GM19324 (cell line): ENCODE results near the gene VPS37B.

Source experiments
- ATAC-seq: cut with Tn5 transposase; IDR thresholded peaks from one replicate; pipeline ENCODE4 v1.9.1; 2021; ENCODE audit warnings: mild to moderate bottlenecking, moderate library complexity; ENCODE audit not compliant: unreplicated experiment, low FRiP score

The VPS37B gene

GRCh38 chr12:122855928-122856831 is 39.7 kb downstream of the VPS37B start:
- ATAC-seq = no peak

DNA sequence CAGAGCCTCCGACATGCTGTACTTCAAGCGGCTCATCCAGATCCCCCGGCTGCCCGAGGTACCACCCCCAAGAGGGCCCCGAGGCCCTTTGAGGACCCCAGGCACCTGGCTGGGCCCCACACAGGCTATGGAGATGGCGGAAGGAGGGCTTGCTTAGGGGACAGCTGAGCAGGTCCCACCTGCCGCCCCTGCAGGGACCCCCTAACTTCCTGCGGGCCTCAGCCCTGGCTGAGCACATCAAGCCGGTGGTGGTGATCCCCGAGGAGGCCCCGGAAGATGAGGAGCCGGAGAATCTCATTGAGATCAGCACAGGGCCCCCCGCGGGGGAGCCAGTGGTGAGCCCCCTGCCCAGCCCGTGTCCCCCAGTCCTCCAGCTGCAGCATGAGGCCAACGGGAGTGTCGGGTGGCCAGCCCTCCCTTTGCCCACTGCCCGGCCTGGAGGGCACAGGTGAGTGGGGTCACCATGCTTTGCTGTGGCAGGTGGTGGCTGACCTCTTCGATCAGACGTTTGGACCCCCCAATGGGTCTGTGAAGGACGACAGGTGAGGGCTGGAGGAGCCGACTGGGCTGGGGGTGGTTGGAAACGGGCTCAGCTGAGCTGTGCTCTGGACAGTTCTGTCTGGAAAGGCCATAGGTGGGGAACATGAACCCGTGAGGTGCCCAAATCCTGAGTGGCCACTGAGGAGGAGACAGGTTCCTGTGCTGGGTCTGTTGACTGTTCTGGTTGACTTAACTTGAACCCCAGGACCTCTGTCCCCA is 40.7 kb downstream of the VPS37B start:
- ATAC-seq = no peak

DNA sequence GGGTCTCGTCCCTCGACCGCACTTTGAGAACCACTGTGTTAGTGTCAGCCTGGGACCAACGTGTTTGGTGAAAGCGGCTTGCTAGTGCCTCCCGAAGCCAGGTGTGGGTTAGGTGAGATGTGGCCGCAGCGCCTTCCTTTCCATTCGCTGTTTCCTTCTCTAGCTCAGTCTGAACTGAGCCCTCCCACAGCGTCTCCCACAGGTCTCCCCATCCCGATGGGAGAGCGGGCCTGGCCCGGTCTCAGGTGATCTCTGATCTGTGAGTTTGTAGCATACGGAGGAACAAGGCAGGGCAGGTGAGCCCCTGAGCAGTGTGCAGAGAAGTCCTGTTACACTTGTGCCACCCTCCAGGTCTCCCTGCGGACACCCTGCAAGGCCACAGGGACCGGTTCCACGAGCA is 41.4 kb downstream of the VPS37B start:
- no peak for ATAC-seq

DNA sequence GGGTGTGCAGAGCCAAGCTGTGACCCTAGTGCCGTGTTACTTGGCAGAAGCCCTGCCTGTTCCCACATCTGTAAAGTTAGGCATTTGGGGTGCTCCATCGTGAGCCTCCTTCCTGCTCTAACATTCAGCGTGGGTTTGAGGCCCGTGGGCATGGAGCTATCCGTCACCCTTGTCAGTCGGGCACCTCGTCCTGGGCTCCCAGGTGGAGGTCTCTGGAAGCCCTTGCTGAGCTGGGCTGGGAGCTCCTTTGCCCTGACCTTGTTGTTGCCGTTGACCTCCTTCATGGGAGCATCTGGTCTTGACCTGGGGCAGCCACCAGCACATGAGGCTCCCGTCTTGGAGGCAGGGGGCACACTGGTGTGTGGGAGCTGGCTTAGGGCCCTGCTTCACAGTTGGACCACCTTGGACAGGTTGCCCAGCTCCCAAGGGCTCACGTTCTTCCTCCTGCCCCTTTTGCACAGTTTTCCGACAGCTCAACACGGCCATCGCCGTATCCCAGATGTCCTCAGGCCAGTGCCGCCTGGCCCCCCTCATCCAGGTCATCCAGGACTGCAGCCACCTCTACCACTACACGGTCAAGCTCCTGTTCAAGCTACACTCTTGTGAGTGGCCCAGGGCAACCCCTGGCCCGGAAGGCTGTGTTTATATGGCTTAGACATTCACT is 42.2 kb downstream of the VPS37B start:
- no peak for ATAC-seq

DNA sequence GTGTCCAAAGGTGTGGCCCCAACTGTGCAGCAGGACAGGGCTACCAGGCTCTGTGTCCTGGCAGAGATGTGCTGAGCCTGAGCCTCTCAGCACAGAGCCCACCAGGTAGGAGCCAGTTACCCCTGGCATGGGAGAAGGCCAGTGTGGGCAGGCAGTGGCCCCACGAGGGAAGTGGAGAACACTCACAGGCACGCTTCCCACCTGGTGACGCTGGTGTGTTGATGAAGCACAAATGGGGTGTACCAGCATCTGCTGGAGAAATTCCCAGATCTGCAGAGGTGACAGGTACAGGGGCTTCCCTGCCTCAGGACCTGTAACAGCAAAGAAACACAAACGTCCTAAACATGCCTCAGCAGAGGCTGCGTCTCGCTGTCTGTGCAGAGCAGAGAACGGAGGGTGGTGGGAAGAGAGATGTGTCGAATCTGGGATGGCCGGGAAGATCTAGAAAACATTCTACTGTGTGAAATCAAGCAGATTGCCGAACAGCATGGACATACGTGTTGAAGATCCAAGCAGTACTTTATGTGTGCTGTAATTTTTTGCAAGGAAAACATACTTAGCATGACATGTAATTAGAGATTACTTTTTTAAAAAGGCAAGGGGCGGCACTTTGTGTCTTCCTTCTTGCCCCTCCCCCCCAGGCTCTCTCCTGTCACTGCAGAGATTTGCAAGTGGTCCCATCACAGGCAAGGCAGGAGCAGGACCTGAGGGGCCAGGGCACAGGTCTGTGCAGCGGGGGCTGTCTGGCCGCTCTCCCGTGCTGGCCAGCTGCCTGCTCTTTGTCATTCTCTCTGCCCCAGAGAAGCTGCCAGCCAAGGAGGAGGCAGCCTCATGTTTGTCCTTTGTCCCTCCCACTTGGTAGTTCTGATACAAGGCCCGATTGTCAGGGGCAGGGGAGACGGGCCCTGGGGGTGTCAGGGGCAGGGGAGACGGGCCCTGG is 43.3 kb downstream of the VPS37B start:
- ATAC-seq = no peak

GRCh38 chr12:122851820-122852219 is 44.1 kb downstream of the VPS37B start:
- no peak for ATAC-seq

GRCh38 chr12:122850695-122851350 is 45.1 kb downstream of the VPS37B start:
- ATAC-seq = no peak

GRCh38 chr12:122850048-122850445 is 45.9 kb downstream of the VPS37B start:
- ATAC-seq = no peak

GRCh38 chr12:122849352-122850047 is 46.4 kb downstream of the VPS37B start:
- no peak for ATAC-seq

DNA sequence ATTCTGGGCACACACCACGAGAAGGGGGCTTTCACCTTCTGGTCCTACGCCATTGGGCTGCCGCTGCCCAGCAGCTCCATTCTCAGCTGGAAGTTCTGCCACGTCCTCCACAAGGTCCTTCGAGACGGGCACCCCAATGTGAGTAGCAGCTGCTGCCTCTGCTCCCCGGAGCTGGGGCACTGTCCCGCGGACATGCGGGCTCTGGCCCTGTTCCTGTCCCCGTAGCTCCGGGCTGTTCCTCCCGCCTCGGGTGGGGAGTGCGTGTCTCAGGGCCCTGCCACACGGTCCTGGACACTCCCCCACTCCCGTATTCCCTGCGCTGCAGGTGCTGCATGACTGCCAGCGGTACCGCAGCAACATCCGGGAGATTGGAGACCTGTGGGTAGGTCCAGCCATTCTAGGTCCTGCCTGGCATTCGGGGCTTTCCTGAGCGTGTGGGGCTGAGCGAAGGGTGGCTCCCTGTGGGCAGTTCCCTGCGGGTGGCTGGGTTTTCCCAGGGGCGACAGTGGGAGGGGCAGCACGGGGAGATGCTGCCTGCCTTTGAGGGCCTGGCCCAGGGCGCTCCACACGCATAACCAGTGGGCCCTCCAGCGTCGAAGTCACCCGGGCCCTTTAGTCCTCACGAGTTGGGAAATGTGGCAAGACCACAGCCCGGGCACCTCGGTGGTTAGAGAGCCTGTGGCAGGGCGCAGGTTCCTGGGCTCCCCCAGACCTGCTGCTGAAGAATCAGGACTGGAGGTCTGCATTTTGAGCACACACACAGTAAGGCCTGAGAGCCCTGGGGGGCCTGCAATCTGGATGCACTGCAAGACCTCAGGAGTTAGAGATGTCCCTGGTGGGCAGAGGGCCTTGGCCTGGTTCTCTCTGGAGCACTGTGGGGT is 47.2 kb downstream of the VPS37B start:
- no peak for ATAC-seq

- no peak for ATAC-seq
Measured at GRCh38 chr12:122847921-122848421, 48.0 kb downstream of the VPS37B start.

DNA sequence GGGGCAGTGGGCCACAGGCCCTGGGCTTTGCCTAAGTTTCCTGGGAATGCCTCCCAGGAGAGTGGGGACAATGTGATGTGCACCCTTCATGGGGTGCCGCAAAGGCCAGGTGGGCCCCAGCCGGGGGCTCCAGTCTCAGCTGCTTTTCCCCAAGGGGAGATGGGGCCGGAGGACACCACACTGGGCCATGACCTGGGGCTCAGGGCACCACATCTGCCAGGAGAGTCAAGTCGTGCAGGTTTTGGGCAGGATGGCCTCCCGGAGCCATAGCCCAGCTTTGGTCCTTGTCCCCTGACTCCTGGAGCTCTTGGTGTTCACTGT is 48.4 kb downstream of the VPS37B start:
- no peak for ATAC-seq

GRCh38 chr12:122846622-122847515 is 49.1 kb downstream of the VPS37B start:
- no peak for ATAC-seq

GRCh38 chr12:122845865-122846621 is 49.9 kb downstream of the VPS37B start:
- ATAC-seq = no peak

DNA sequence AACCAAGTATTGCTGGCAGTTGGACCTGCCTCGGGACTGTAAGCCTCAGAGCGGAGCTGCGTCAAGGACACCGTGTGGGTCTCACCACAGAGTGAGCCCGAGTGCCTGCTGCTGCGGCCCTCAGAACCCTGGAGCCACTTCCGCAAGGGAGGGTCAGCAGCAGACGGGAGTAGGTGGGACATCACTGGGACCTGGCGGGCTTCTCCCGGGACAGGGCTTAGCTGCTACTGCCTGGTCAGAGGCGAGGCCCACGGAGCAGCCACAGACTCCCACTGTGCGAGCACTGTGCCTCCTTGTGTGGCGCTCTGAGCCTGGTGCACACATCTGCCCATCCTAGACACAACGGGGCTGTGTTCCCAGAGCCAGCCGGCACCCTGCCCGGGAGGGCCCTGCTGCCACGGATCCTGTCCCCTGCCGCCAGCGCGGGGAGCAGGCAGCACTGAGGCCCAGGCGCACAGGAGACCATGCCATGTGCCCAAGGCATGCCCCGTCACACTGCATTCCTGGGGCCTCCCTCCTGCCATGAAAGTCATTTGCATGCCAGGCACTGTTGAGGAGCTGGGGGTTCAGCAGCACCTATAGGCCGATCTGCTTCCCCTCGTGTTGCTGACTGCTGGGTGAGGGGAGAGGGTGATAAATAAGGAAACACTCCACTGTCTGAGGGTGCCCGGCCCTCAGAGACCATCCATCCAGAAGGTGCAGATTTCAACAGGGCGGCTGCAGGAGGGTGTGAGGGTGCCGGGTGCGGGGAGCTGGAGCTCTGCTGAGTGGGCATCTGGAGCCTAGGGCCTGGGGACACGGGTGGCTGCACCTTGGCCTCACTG is 50.7 kb downstream of the VPS37B start:
- ATAC-seq = no peak
